Measurements from ENCODE around the gene TK2. TPM values are rescaled to one million over a fixed set of nuclear protein-coding genes. Genes with fewer than 3 reads are reported as not detected.
A peak's percentile ranks its signal among the peaks of the same experiment; 100 is the strongest.

TK2 gene
- total RNA-seq, 1 donor from 2014 or later = 13.1 TPM

- H3K4me1 Mint-ChIP-seq (ENCODE audit: unreplicated experiment) = peaks cover 10% of the 10 kb centered on the region
- H3K27me3 Mint-ChIP-seq (ENCODE audit: unreplicated experiment) = peaks cover 2% of the 10 kb centered on the region
- H3K36me3 Mint-ChIP-seq (ENCODE audit: low read depth, unreplicated experiment) = no peaks in the 10 kb centered on the region
- TF ChIP-seq, protein P1, sequence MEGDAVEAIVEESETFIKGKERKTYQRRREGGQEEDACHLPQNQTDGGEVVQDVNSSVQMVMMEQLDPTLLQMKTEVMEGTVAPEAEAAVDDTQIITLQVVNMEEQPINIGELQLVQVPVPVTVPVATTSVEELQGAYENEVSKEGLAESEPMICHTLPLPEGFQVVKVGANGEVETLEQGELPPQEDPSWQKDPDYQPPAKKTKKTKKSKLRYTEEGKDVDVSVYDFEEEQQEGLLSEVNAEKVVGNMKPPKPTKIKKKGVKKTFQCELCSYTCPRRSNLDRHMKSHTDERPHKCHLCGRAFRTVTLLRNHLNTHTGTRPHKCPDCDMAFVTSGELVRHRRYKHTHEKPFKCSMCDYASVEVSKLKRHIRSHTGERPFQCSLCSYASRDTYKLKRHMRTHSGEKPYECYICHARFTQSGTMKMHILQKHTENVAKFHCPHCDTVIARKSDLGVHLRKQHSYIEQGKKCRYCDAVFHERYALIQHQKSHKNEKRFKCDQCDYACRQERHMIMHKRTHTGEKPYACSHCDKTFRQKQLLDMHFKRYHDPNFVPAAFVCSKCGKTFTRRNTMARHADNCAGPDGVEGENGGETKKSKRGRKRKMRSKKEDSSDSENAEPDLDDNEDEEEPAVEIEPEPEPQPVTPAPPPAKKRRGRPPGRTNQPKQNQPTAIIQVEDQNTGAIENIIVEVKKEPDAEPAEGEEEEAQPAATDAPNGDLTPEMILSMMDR (IDR thresholded peaks at IDR 0.05; ENCODE audit: unreplicated experiment) = no peak
- no peak overlapping the region for H3K27ac Mint-ChIP-seq (ENCODE audit: unreplicated experiment)
- H3K4me3 Mint-ChIP-seq (ENCODE audit: unreplicated experiment) = no peak overlapping the region
- DNase-seq (ENCODE audit: low spot score) = no peak
- no peaks in the 10 kb centered on the region for H3K9me3 Mint-ChIP-seq (ENCODE audit: unreplicated experiment)
These were observed 42.9 kb upstream of the TK2 start for GRCh38 chr16:66592814-66593213.

DNA sequence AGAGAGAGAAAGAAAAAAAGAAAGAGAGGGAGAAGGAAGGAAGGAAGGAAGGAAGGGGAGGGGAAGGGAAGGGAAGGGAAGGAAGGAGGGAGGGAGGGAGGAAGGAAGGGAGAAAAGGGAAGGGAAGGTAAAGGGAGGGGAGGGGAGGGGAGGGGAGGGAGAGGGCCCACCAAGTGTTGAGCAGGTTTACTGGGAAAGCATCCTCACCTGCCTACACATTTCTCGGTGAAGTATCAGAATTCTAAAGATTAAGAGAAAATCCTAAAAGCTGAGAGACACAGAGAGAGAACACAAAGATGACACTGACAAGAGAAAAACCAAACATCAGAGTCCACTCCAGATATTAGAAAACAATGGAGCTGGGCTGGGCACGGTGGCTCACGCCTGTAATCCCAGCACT is 42.3 kb upstream of the TK2 start:
- Mint-ChIP-seq H3K4me1 (ENCODE audit: unreplicated experiment) (peaks cover 16% of the 10 kb centered on the region), H3K27me3 (ENCODE audit: unreplicated experiment) (peaks cover 5% of the 10 kb centered on the region), H3K4me3 (ENCODE audit: unreplicated experiment) (no peak overlapping the region), H3K27ac (ENCODE audit: unreplicated experiment) (no peak overlapping the region), H3K9me3 (ENCODE audit: unreplicated experiment) (no peaks in the 10 kb centered on the region), H3K36me3 (ENCODE audit: low read depth, unreplicated experiment) (no peaks in the 10 kb centered on the region)
- TF ChIP-seq, protein P1 (IDR thresholded peaks at IDR 0.05; ENCODE audit: unreplicated experiment) = no peak
- no peak for DNase-seq (ENCODE audit: low spot score)

GRCh38 chr16:66591018-66591417 is 41.1 kb upstream of the TK2 start:
- DNase-seq (ENCODE audit: low spot score) = no peak
- H3K27ac Mint-ChIP-seq (ENCODE audit: unreplicated experiment) = no peak overlapping the region
- H3K27me3 Mint-ChIP-seq (ENCODE audit: unreplicated experiment) = peaks cover 7% of the 10 kb centered on the region
- no peaks in the 10 kb centered on the region for H3K9me3 Mint-ChIP-seq (ENCODE audit: unreplicated experiment)
- no peak overlapping the region for H3K4me3 Mint-ChIP-seq (ENCODE audit: unreplicated experiment)
- H3K36me3 Mint-ChIP-seq (ENCODE audit: low read depth, unreplicated experiment) = no peaks in the 10 kb centered on the region
- peaks cover 27% of the 10 kb centered on the region for H3K4me1 Mint-ChIP-seq (ENCODE audit: unreplicated experiment)
- TF ChIP-seq, protein P1 (IDR thresholded peaks at IDR 0.05; ENCODE audit: unreplicated experiment) = no peak

- Mint-ChIP-seq H3K4me3 (ENCODE audit: unreplicated experiment) (no peak overlapping the region), H3K9me3 (ENCODE audit: unreplicated experiment) (no peaks in the 10 kb centered on the region), H3K4me1 (ENCODE audit: unreplicated experiment) (peaks cover 34% of the 10 kb centered on the region), H3K27ac (ENCODE audit: unreplicated experiment) (no peak overlapping the region), H3K27me3 (ENCODE audit: unreplicated experiment) (peaks cover 12% of the 10 kb centered on the region), H3K36me3 (ENCODE audit: low read depth, unreplicated experiment) (no peaks in the 10 kb centered on the region)
- no peak for DNase-seq (ENCODE audit: low spot score)
- TF ChIP-seq, protein P1 (IDR thresholded peaks at IDR 0.05; ENCODE audit: unreplicated experiment) = no peak
These were observed 40.4 kb upstream of the TK2 start for GRCh38 chr16:66590322-66590721.

DNA sequence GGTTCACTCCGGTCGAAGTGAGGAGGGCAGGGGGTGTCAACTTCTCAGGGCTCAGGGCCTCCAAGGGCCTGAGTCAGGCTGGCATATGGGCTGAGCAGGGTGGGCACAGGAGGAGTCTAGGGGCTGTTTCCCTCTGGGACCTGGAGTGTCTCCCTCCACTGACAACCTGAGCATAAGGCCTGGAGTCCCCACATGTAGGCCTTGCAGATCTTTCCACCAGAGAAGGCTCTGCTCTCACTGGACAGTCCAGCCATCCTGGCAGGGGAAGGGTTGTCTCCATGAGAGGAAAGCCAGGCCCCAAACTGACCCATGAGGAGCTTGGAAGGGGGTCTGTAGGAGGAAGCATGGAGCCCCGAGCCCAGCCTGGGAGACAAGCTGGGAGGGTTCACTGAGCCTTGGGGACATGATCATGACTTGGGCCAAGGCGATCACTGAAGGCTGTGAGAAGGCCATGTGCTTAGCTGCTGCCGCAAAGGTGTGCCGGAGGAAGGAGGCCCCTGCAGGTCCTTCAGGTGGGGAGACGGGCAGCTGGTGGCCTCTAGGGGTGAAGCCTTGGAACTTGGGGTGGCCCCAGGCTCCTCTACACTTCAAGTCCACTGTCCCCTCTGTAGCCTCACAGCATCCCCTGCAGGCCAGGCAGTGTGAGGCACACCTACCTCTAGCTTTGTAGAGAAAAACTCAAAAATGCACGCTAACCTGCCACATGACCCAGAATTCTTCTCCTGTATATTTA is 39.2 kb upstream of the TK2 start:
- H3K4me1 Mint-ChIP-seq (ENCODE audit: unreplicated experiment) = peaks cover 36% of the 10 kb centered on the region
- H3K4me3 Mint-ChIP-seq (ENCODE audit: unreplicated experiment) = no peak overlapping the region
- TF ChIP-seq, protein P1 (IDR thresholded peaks at IDR 0.05; ENCODE audit: unreplicated experiment) = peak; percentile 24
- no peaks in the 10 kb centered on the region for H3K36me3 Mint-ChIP-seq (ENCODE audit: low read depth, unreplicated experiment)
- DNase-seq (ENCODE audit: low spot score) = peak; percentile 36
- H3K27ac Mint-ChIP-seq (ENCODE audit: unreplicated experiment) = no peak overlapping the region
- H3K27me3 Mint-ChIP-seq (ENCODE audit: unreplicated experiment) = peaks cover 12% of the 10 kb centered on the region
- H3K9me3 Mint-ChIP-seq (ENCODE audit: unreplicated experiment) = no peaks in the 10 kb centered on the region

All from endothelial cell (in vitro differentiated cells).